DMS79 (cell line): ENCODE results near the gene KCNN3.

Experiments
- DNase-seq: peaks from one replicate; lab custom pipeline; 2025; lab: John Stamatoyannopoulos, UW

KCNN3 gene

DNA sequence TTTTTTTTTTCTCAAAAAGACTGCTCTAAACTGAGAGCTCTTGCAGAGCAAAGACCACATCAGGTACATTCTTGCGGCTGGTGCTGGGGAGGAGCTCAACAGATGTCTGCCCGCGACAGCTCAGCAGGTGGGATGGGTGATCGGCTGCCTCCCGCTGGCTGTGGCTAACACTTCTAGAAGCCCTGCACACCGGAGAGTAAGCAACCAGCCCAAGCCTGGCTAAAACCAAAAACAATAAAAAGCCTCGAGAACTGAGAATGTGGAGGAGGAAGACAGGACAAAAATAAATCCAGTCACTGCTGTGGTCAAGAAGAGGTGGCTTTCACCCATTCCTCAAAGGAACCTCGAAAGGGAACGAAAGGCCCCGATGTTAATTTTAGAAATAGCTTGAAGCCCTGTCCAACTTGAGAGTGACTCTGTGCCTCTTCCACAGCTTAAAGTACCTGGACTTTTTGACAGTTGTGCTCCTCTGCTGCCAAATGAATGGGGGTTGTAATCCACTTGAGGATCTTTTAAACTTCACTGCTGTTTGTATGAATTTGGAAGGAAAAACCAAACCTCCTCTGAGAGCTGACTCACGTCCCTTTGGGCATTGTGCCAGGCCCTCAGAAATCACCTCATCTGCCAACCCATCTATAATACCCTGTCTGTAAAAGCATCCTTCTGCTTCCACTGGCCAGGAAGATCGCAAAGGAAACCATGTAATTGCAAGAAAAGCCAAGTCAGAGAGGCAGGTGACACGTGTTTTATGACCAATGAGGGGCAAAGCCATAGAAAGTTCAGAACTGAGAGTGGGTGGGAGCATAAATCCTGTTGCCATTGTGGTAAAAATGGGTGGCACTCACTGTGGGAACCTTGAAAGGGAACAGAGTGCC lies 78.6 kb downstream of the KCNN3 start:
- peak; percentile 66 for DNase-seq

DNA sequence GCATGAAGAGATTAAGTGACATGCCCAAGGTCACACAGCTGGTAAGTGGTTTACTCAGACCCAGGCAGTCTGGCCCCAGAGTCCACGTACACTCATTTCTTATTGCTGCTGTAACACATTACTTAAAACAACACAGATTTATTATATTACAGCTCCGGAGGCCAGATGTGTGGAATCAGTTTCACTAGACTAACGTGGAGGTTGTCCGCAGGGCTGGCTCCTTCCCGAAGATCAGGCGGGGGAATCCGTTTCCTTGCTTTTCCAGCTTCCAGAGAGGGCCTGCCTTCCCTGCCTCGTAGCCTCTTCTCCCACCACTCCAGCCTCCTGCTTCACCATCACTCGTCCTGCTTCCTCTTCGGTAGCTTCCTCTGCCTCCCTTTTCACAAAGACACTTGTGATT lies 81.2 kb downstream of the KCNN3 start:
- DNase-seq, result no peak

DNA sequence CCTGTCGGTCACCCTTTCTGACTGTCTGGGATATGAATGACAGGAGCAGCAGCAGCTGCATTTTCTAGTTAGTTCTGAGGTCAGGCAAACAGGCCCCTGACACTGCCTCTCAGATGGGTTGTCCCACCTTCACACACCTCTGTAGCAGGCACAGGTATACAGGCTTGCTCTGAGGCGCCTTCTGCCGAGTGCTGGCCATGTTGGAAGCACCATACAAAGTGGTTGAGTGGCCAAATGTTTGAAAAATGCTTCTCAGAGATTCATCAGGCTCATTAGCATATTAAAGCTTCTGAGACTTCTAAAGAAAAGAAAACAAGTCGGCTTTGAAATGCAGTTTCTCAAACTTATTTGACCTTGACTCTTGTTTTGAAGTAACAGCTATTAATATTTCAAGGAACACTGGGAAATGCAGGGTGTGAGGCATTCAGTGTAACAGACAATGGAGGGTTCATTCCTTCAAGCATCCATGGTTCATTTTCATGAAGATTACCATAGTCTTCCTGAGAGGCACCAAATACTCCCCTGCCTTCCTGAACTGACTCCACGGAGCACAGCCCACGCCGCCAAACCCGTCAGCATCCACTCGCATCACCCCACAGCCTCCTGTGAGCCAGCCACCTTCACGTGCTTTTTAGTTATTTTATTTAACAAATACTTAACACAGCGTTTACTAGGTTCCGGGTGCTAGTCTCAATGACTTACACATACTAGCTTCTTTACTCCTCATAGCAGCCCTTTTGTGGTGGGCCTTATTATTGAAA lies 81.8 kb downstream of the KCNN3 start:
- no peak for DNase-seq

DNA sequence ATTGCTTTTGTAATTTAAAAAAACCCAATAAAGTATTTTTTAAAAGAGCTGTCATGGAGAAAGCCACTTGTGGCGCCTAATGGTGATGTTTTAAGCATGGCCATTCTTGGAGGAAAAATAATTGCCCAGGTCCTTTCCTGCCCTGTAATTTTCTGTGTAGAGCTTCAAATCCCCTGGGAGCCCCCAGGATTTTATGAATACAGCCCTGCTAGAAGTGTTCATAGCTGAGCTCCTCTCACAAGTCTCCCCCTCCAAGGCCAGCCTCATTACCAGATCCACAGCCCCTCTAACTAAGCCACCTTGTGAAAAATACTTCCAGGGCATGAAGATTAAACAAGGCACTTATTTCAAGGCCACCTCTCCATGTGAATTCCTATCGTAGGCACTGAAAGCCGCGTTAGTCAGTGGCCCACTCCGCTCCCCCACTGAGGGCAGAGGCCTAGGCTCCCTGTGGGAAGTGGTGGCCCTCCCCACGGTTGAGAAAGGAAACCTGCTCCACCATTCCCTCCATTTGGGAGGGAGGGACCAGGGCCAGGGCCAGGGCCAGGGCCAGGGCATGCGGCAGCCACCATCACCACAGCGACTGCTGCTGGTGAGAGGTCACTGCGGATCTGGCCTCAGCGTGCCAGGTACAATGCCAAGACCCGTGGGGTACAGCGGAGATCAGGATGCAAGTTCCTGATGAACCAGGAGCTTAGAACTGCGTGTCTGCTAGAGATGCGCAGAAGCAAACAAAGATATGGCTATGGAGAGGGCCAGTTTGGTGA lies 83.1 kb downstream of the KCNN3 start:
- no peak for DNase-seq

- no peak for DNase-seq
Measured at GRCh38 chr1:154784924-154785531, 85.1 kb downstream of the KCNN3 start.

DNA sequence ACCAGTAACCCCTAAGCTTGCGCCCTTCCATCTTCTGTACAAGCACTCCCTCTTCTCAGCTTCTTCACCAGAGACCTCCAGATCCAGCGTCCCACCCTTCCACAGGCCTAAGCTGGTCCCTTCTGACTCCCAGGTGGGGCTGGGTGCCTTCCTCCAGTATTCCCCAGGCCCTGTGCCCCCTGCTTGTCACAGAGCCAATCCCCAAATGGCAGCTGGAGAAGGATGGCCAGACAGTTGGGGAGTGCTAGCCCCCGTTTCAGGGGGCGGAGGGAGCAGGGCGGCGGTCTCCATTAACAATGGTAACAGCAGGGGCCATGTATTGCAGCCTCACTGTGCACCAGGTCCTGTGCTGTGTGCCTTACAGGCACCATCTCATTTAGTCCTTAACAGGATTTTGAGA lies 85.7 kb downstream of the KCNN3 start:
- DNase-seq, result no peak

GRCh38 chr1:154783976-154784375 lies 86.1 kb downstream of the KCNN3 start:
- DNase-seq, result no peak

DNA sequence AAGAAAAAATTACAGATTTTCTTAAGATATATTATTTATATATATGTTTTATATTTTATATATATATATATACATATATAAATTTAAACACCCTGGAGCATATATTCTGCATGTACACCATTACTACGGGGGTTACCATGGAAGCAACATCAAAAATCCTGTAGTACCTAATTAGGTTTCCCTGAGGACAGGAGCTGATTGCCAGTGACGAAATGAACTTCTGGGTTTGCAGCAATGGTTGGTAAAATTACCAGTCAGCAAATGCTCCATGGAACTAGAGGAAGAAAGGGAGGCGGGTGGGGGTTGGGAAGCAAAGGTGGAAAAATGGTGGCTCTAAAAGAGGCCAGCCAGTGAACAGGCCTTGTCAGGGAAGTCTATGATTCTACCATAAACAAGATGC lies 89.5 kb downstream of the KCNN3 start:
- no peak for DNase-seq

DNA sequence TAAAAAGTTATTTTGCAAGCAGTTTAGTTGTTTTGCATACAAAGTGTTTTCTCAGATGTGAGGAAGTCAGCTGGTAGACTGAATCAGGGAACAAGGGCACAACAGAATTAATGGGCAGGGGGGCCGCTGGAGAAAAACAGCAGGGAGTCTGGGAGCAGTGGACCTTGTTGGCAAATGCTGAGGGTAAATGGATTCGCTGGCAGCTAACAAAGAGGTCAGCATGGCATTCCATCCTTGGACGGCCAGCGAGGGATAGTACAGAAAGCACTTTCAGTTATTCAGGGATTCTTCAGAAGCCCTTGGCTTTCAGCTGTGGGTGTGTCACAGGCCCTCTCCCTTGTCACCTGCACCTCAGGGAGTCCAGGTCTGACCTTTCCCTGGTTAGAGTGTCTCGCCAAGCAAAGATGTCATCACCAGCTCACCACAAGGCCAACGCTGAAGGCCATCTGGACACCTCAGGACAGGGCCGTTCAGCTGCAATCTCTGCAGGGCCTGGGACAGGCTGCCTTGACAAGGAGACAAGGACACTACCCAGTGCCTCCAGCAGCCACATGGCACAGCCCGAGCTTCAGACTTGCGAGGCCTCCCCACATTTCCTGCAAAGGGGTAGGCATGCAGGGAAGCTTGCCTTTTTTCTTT lies 90.4 kb downstream of the KCNN3 start:
- DNase-seq, result no peak

DNA sequence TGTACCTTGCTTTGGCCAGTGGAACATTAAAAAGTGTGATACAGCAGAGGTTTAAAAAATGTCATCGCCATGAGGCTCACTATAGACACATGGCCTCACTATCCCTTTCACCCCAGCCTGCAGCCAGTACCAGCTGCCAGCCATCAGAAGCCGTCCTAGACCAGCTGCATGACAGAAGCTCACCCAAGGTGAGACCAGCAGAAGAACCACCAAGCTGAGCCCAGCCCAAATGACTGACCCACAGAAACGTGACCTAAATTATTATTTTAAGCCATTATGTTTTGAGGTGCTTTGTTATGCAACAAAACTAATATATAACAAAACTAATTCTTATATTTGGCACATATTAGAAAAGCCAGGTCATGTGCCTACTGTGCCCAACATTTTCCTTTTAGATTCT lies 91.1 kb downstream of the KCNN3 start:
- no peak for DNase-seq

DNA sequence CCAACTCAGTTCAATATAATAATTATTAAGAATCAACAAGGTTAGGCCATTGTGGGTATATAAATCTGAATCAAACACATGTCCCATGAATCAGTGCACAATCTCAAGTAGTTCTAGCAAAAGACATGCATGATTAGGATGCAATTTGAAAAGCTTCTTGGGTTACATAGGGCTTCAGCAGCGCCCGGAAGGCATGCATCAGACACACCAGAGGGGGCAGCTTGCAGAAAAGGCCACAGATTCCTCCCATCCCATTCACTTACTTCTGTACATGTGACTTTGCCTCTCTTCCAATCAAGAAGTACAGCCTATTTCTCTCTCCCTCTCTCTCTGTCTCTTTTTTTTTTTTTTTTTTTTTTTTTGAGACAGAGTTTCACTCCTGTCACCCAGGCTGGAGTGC lies 91.8 kb downstream of the KCNN3 start:
- DNase-seq, result no peak

DNA sequence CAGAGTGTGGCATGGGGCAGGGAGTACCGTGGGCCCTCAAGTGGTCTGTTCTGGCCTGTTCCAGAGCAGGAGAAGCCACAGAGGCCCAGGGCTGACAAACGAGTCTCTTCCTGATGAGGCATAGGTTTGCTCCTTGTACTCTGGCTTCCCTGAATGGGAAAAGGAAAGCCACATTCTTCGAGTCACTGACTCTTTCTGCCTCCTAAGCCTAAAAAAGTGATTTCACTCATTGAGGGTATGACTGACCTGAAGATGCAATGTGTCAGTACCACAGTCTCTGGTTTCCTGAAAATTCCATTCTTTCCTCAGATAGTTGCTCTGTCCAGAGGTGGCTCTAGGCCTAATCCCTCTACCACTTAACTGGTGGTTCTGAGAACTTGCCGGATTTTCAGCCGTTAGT lies 92.3 kb downstream of the KCNN3 start:
- no peak for DNase-seq

GRCh38 chr1:154777154-154777553 lies 92.9 kb downstream of the KCNN3 start:
- no peak for DNase-seq

DNA sequence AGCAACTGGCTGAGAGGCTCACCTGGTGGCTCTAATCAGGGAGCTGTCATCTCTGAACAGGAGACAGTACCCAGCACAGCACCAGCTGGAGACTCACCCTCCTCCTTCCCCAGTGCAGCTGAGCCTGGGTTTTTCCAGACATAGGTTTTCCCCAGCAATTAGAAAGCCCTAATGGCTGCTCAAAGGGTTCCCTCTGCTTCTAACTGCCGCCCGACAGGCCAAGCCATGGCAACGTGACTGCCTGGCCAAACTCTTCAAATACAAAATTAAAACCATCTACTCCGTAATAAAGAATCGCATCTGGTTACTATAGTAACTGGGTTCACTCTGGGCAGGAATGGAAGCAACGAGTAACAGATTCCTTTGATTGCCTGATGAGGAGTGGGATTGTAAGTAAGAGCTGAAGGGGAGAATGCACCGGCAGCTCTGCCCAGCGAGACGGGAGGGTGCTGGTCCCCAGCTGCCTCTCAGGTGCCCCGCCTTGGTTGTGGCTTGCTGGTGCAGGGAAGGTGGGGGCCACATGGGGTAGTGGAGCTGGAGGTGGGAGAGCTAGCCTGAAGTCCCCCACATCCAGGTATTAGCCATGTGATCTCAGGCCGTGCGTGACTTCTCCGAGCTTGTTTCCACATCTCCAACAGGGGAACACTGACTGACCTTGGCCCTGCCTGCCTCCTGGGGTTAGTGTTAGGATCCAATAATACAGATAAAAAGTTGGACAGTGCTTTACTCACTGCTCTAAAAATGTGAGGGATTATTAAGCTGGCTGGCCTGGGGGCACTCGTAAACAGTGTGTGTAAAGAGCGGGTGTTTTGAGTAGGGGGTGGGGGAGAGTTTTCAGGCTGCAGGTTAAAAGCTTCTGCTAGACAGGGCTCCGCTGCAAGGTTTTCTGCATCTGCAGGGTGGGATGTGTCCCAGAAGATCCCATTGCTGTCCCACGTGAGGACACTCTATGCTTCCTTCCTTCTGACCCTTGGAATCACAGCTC lies 94.2 kb downstream of the KCNN3 start:
- DNase-seq, result no peak

GRCh38 chr1:154774175-154774855 lies 95.8 kb downstream of the KCNN3 start:
- DNase-seq, result no peak

DNA sequence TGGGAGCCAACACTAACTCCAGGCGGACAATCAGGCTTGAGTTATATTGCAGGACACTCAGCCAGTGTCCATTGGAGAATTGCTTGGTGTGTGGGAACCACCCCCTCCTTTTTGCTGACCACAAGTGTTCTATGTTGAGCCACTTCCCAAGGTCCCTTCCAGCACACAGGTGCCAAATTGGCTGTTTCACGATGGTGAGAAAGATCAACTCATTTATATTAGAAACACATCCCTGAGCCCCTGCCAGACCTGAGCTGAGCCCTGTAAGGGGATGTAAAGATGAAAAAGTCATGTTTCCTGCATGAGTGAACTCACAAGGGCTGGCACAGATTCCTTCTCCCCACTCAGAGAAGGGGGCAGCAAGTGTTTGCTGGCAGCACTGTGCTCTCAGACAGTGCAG lies 96.5 kb downstream of the KCNN3 start:
- peak; percentile 82 for DNase-seq

GRCh38 chr1:154772606-154773506 lies 97.2 kb downstream of the KCNN3 start:
- DNase-seq, result peak; percentile 14

DNA sequence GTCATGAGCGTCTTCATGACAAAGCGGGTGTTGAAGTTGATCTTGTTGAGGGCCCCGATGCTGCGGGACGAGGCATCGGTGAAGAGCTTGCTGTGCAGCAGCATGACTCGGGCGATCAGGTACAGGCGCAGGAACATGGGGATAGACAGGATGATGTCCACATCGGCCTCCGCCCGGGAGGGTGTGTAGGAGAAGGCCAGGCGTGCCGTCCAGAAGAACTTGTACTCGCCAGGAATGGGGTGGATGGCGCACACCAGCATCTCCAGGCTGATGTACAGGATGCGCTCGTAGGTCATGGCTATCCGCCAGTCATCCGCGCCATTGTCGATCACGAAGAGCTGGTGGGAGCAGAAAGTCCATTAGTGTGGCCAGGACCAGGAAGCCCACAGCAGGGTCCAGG lies 98.0 kb downstream of the KCNN3 start:
- no peak for DNase-seq
